AG09319 (cell line): ENCODE measurements around the gene CDC5L.

Experiments used
- DNase-seq: peaks from one replicate; pipeline ENCODE4 v3.0.0-alpha.2; 2010; ENCODE audit warnings: low read depth; ENCODE audit errors: extremely low read depth
- TF ChIP-seq, protein P1 (sequence below): IDR thresholded peaks from 2 replicates; pipeline ENCODE4 v1.5.1; 2011; ENCODE audit warnings: low read depth, mild to moderate bottlenecking, inconsistent platforms, low read length, moderate library complexity

CDC5L gene

DNA sequence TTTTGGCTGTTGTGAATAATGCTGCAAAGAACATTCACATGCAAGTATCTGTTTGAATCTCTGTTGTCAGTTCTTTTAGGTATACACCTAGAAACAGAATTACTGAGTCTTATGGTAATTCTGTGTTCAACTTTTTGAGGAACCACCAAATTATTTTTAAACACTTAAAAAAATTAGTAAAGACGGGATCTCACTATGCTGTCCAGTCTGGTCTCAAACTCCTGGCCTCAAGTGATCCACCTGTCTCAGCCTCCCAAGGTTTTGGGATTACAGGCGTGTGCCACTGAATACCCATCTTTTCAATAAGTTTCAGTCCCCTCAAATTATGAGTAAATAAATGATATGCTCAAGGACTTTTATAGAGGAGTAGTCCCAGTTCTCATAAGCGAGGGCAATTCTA lies 27.5 kb upstream of the CDC5L start:
- TF ChIP-seq, protein P1, sequence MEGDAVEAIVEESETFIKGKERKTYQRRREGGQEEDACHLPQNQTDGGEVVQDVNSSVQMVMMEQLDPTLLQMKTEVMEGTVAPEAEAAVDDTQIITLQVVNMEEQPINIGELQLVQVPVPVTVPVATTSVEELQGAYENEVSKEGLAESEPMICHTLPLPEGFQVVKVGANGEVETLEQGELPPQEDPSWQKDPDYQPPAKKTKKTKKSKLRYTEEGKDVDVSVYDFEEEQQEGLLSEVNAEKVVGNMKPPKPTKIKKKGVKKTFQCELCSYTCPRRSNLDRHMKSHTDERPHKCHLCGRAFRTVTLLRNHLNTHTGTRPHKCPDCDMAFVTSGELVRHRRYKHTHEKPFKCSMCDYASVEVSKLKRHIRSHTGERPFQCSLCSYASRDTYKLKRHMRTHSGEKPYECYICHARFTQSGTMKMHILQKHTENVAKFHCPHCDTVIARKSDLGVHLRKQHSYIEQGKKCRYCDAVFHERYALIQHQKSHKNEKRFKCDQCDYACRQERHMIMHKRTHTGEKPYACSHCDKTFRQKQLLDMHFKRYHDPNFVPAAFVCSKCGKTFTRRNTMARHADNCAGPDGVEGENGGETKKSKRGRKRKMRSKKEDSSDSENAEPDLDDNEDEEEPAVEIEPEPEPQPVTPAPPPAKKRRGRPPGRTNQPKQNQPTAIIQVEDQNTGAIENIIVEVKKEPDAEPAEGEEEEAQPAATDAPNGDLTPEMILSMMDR, result no peak
- DNase-seq, result no peak

DNA sequence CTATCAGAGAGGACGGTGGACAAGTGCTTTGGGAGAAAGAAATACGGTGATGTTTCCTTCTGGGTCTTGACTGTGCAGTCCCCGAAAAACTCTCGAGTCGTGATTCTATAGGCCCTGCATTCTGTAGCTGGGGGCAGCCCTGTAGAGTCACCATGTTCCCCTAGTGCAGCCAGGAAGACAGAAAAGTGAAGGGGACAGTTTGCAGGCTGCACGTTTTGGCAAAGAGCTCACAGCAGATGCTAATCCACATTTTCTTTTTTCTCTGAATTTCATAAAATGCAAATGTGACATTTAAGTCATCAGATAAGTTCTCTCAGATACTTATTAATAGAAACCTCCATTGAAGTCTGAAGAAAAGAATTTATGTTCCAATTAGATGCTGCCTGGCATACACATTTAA lies 25.6 kb upstream of the CDC5L start:
- TF ChIP-seq, protein P1, result no peak
- DNase-seq, result no peak

DNA sequence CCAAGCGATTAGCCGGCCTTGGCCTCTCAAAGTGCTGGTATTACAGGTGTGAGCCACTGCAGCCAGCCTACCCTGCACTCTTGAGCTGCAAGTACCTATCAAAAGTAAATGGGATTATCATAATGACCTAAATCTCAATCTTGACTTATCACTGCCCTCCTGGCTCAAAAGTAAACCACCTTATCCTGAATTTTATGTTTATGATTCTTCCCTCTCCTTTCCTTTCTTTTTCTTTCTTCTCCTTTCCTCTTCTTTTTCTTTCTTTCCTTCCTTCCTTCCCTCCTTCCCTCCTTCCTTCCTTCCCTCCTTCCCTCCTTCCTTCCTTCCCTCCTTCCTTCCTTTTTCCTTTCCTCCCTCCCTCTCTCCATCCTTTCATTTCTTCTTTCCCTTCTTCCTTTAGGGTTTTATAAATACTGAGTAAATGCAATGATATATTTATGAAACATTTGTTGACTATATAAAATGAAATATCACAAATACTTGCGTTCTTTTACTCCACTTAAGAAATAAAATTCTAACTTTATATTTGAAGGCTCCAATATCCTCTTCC lies 24.1 kb upstream of the CDC5L start:
- TF ChIP-seq, protein P1, result no peak
- DNase-seq, result no peak

DNA sequence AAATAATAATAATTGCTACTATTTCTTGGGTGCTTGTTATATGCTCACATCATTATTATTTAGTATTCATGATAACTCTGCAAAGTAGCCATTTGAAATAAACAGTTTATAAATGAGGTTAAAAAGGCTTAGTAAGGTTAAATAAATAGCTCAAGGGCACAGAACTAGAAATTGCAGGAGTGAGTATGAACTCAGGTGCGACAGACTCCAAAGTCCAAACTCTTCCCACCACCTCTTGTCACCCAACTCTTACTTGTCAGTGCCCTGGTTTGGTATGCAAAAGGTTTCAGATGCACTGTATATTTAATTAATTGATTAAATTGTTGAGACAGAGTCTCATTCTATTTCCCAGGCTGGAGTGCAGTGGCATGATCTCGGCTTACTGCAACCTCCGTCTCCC lies 20.7 kb upstream of the CDC5L start:
- DNase-seq, result no peak
- TF ChIP-seq, protein P1, result no peak

DNA sequence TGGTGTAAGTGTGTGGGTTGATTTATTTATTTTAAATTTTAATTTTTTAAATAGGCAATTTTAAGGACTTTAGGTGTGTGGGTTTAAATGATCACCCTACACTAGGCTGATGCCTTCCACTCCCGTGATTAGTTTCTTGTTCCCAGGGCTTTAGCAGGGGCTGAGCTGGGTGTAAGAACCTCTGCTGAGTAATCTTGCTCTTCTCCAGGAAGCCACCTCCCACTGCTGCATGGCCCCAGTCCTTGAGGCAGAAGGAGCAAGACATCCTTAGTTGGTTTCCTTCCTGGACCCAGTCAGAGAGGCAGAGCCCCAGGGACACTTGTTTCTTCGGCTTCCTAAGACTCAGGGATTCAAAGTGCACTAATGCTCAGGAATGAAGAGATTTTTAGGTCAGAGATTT lies 19.8 kb upstream of the CDC5L start:
- no peak for DNase-seq
- TF ChIP-seq, protein P1, result no peak

DNA sequence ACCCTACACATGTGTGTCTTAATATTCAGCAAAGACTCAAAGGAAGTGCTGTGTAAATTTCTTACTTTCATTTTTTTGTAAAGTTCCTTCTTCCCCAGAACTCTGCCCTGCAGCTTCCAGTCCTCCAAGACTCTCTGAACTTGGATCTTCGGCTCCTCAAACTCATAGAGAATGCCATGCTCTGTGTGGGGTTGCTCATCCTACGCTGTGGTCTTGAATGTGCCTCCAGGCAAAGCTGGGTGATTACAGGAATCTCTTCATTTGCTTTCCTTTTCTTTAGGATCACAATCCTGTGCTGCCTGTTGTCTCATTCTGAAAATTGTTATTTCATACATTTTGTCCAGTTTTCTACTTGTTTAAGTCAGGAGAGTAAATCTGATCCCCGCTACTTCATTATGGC lies 14.5 kb upstream of the CDC5L start:
- TF ChIP-seq, protein P1, result no peak
- DNase-seq, result no peak

GRCh38 chr6:44373787-44374186 lies 13.7 kb upstream of the CDC5L start:
- TF ChIP-seq, protein P1, result no peak
- no peak for DNase-seq
